ENCODE data around the gene KRT74. TPM values are rescaled to one million over a fixed set of nuclear protein-coding genes. Genes with fewer than 3 reads are reported as not detected.

The KRT74 gene
- total RNA-seq, 1 donor from 2014 or later: not detected

DNA sequence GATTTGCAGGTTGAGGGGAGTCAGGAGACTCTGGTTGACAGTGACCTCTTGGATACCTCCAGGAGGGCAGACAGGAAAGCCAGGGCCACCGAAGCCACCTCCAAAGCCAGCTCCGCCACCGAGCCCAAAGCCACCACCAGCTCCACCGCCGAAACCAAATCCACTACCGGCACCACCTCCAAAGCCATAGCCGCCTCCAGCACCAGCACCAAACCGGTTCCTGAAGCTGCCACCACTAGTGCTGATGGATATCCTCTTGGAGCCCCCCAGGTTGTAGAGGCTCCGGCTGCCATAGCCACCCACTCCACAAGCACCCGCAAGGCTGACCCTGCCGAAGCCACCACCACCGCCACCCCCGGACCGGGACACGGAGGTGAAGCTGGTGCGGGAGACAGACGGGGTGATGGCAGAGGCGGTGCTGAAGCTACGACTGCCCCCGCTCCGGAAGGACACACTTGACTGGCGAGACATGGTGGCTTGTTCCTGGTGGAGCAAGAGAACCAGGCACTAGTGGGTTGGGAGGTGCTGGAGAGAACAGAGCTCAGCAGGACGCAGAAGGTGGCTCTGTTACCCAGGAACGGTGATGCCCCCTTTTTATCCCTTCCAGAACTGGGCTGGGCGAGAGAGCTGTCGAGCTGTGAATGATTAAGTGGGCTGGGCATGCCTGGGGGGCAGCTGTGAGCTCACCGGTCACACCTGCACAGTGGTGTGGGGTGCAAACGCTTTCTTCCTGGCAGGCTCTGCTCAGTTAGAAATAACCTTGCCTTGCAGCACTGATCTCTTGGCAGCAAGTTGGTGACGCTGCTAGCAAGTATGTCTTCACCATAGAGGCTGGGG is 53.6 kb downstream of the KRT74 start, which contains the start of gene KRT5:
Gene KRT5 (minus strand): TSS at position 569 of the 837 bp plus-strand sequence. CDS start 98 bp downstream, at position 471.
- Mint-ChIP-seq H3K4me1 (ENCODE audit: low read depth) (no peaks in the 10 kb centered on the region), H3K36me3 (ENCODE audit: insufficient read depth) (no peaks in the 10 kb centered on the region), H3K27ac (no peak within 1 kb of the TSS), H3K27me3 (peaks cover 36% of the 10 kb centered on the region), H3K4me3 (ENCODE audit: low read depth) (no peak within 1 kb of the TSS), H3K9me3 (ENCODE audit: low read depth) (no peaks in the 10 kb centered on the region)
- TF ChIP-seq, protein P1, sequence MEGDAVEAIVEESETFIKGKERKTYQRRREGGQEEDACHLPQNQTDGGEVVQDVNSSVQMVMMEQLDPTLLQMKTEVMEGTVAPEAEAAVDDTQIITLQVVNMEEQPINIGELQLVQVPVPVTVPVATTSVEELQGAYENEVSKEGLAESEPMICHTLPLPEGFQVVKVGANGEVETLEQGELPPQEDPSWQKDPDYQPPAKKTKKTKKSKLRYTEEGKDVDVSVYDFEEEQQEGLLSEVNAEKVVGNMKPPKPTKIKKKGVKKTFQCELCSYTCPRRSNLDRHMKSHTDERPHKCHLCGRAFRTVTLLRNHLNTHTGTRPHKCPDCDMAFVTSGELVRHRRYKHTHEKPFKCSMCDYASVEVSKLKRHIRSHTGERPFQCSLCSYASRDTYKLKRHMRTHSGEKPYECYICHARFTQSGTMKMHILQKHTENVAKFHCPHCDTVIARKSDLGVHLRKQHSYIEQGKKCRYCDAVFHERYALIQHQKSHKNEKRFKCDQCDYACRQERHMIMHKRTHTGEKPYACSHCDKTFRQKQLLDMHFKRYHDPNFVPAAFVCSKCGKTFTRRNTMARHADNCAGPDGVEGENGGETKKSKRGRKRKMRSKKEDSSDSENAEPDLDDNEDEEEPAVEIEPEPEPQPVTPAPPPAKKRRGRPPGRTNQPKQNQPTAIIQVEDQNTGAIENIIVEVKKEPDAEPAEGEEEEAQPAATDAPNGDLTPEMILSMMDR (IDR thresholded peaks at IDR 0.05; ENCODE audit: unreplicated experiment): no peak
- peak; percentile 7 for DNase-seq (ENCODE audit: low spot score, unreplicated experiment)

DNA sequence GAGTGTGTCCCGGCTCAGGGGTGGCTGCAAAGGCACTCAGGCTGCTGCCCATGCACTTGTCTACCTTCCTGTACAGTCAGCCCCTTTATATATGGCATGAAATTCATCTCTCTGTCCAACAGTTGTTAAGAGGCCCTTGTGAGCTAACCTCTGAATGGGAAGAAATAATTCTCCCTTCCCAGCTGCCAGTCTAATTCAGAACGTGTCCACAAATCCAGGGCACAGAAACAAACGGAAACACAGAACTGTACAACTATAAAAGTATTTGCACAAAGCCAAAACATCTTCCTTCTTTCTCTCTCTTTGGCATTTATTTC is 54.3 kb downstream of the KRT74 start:
- Mint-ChIP-seq H3K4me3 (ENCODE audit: low read depth) (no peak overlapping the region), H3K4me1 (ENCODE audit: low read depth) (no peaks in the 10 kb centered on the region), H3K9me3 (ENCODE audit: low read depth) (no peaks in the 10 kb centered on the region), H3K27me3 (peaks cover 36% of the 10 kb centered on the region), H3K27ac (no peak overlapping the region), H3K36me3 (ENCODE audit: insufficient read depth) (no peaks in the 10 kb centered on the region)
- TF ChIP-seq, protein P1 (IDR thresholded peaks at IDR 0.05; ENCODE audit: unreplicated experiment): no peak
- DNase-seq (ENCODE audit: low spot score, unreplicated experiment): no peak

DNA sequence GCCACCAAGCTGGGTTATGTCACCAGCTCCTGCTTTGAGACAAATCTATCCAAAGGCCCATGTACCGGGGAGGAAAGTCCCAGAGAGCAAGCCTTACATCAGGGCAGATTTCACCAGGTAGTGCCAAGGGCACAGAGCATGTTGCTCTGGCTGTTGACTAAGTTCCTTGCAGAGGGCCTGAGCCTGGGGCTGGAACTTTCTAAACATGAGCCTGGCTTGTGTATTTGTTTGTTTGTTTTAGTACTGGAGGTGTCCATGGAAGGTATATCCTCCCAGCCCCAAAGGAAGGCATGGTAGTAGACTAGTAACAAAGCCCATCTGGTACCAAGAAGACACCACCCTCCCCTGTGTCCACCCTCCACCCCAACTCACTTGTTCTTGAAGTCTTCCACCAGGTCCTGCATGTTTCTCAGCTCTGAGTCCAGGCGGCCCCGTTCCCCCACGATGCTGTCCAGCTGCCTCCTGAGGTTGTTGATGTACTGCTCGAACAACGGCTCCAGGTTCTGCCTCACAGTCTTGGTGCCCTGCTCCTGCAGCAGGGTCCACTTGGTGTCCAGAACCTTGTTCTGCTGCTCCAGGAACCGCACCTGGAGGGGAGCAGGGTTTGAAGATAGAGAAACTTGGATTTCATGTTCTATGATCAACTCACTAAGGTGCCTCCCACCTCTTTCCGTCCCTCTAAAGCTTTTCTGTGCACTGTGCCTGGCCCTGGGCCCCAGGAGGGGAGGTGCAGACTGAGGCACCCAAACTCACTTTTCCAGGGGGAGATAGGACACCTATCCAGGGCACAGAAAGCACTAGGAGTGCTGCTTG is 54.9 kb downstream of the KRT74 start:
- Mint-ChIP-seq H3K4me3 (ENCODE audit: low read depth) (no peak overlapping the region), H3K27ac (no peak overlapping the region)

DNA sequence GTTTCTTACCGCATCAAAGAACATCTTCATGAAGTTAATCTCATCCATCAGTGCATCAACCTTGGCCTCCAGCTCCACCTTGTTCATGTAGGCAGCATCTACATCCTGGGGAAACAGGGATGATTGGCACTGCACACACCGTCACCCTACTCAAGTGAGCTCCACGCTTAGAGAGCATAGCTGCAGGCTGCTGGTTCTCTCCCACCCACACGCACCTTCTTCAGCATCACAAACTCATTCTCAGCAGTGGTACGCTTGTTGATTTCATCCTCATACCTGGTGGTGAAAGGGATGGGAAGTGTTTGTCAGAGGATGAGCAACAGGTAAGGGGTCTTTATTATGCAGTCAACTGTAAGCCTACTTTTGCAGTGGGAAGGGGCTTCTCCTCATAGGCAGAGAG is 55.8 kb downstream of the KRT74 start:
- no peak overlapping the region for H3K4me3 Mint-ChIP-seq (ENCODE audit: low read depth)
- H3K27ac Mint-ChIP-seq: no peak overlapping the region
- DNase-seq (ENCODE audit: low spot score, unreplicated experiment): peak; percentile 1
- TF ChIP-seq, protein P1 (IDR thresholded peaks at IDR 0.05; ENCODE audit: unreplicated experiment): no peak
- no peaks in the 10 kb centered on the region for H3K9me3 Mint-ChIP-seq (ENCODE audit: low read depth)
- peaks cover 35% of the 10 kb centered on the region for H3K27me3 Mint-ChIP-seq
- H3K36me3 Mint-ChIP-seq (ENCODE audit: insufficient read depth): no peaks in the 10 kb centered on the region
- no peaks in the 10 kb centered on the region for H3K4me1 Mint-ChIP-seq (ENCODE audit: low read depth)

More for the DNA sequence above, 54.9 kb downstream of the KRT74 start:
- TF ChIP-seq, protein P1 (IDR thresholded peaks at IDR 0.05; ENCODE audit: unreplicated experiment): no peak
- Mint-ChIP-seq H3K27me3 (peaks cover 38% of the 10 kb centered on the region), H3K9me3 (ENCODE audit: low read depth) (no peaks in the 10 kb centered on the region), H3K36me3 (ENCODE audit: insufficient read depth) (no peaks in the 10 kb centered on the region), H3K4me1 (ENCODE audit: low read depth) (no peaks in the 10 kb centered on the region)
- DNase-seq (ENCODE audit: low spot score, unreplicated experiment): peak; percentile 6

DNA sequence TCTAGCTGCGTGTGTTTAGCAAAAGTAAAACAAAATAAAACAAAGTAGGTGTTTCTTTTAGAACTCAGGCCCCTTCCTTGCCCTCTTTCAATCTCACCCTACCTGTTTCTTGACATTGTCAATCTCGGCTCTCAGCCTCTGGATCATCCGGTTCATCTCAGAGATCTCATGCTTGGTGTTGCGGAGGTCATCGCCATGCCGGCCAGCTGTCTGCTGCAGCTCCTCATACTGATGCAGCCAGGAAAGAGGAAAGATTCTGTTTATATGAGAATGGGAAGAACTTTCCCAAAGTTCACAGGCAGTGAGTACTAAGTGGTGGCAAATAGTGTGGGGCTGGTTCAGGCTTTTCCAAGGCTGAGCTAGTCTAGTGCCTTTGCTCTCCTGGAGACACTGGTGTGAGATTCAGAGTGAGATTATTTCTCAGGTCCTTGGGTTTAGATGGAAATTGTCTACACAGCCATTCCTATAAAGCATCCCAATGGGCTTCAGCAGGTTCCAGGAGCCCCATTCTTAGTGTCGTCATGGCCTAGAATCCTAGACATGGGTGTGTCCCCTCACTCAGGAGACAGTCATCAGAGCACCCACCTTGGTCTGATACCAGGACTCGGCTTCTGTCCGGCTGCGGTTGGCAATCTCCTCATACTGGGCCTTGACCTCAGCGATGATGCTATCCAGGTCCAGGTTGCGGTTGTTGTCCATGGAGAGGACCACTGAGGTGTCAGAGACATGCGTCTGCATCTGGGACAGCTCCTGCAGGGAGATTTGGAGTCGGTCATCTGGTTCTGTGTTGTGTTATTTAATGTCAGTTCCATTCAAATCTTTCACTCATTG is 56.4 kb downstream of the KRT74 start:
- Mint-ChIP-seq H3K4me3 (ENCODE audit: low read depth) (no peak overlapping the region), H3K27me3 (peaks cover 35% of the 10 kb centered on the region), H3K27ac (no peak overlapping the region), H3K9me3 (ENCODE audit: low read depth) (no peaks in the 10 kb centered on the region), H3K4me1 (ENCODE audit: low read depth) (no peaks in the 10 kb centered on the region), H3K36me3 (ENCODE audit: insufficient read depth) (no peaks in the 10 kb centered on the region)
- TF ChIP-seq, protein P1 (IDR thresholded peaks at IDR 0.05; ENCODE audit: unreplicated experiment): no peak
- DNase-seq (ENCODE audit: low spot score, unreplicated experiment): peak; percentile 5

Measured in progenitor cell of endocrine pancreas (in vitro differentiated cells).